DND-41 (cell line): Measurements from ENCODE around the gene TBPL1.

ENCODE experiments used
- ATAC-seq: fragments of 200-7000 bp; cut with Tn5 transposase; 3 replicates; pipeline ENCODE4 v1.9.1; 2021; ENCODE audit warnings: low read depth; ENCODE audit not compliant: insufficient read depth
- DNase-seq: peaks from one replicate; pipeline ENCODE4 v3.0.0-alpha.2; 2020
- H2AFZ ChIP-seq: 2 replicates; pipeline ENCODE4 v1.6.0; 2012; ENCODE audit warnings: low read depth, low read length
- H3K27ac ChIP-seq: 2 replicates; pipeline ENCODE4 v1.5.1; 2012; ENCODE audit warnings: low read length, inconsistent platforms
- H3K27me3 ChIP-seq: fragments of 200-600 bp; sonication (generic); 2 replicates; pipeline ENCODE4 v1.6.0; 2012; ENCODE audit warnings: low read length, mild to moderate bottlenecking, inconsistent platforms; ENCODE audit not compliant: insufficient read depth, poor library complexity
- H3K36me3 ChIP-seq: 2 replicates; pipeline ENCODE4 v1.5.1; 2012; ENCODE audit warnings: low read length, inconsistent platforms; ENCODE audit not compliant: insufficient read depth
- H3K4me1 ChIP-seq: 2 replicates; pipeline ENCODE4 v1.5.1; 2012; ENCODE audit warnings: mild to moderate bottlenecking, low read length; ENCODE audit not compliant: insufficient read depth
- H3K4me2 ChIP-seq: 2 replicates; pipeline ENCODE4 v1.6.0; 2012; ENCODE audit warnings: mild to moderate bottlenecking, moderate library complexity, low read length, inconsistent platforms; ENCODE audit not compliant: insufficient read depth
- H3K4me3 ChIP-seq, 2 experiments: fragments of 200-600 bp in 1 of 2; shearing (Covaris generic) in 1 of 2; 2 replicates each; pipeline ENCODE4 v1.5.1; 2012 to 2016; ENCODE audit warnings: inconsistent platforms in 2 of 2, low read length in 2 of 2, mild to moderate bottlenecking in 2 of 2, low read depth in 1 of 2, moderate library complexity in 1 of 2
- H3K79me2 ChIP-seq: 2 replicates; pipeline ENCODE4 v1.6.0; 2012; ENCODE audit warnings: low read length, inconsistent platforms; ENCODE audit not compliant: insufficient read depth
- H3K9ac ChIP-seq: 2 replicates; pipeline ENCODE4 v1.6.0; 2012; ENCODE audit warnings: low read depth, mild to moderate bottlenecking, inconsistent platforms, low read length, moderate library complexity
- H3K9me3 ChIP-seq: 2 replicates; pipeline ENCODE4 v1.5.1; 2012; ENCODE audit warnings: low read length, moderate library complexity, mild to moderate bottlenecking, inconsistent platforms; ENCODE audit not compliant: insufficient read depth, severe bottlenecking
- H4K20me1 ChIP-seq: 2 replicates; pipeline ENCODE4 v1.6.0; 2012; ENCODE audit warnings: low read length; ENCODE audit not compliant: insufficient read depth
- EZH2 ChIP-seq: IDR thresholded peaks from 3 replicates; pipeline ENCODE4 v1.6.1; 2012; ENCODE audit warnings: borderline replicate concordance, low read depth, mild to moderate bottlenecking, moderate library complexity, low read length, inconsistent platforms; ENCODE audit not compliant: severe bottlenecking
- TF ChIP-seq, protein P1 (sequence below): IDR thresholded peaks from 2 replicates; pipeline ENCODE4 v1.5.1; 2012; ENCODE audit warnings: borderline replicate concordance, low read length, moderate library complexity, mild to moderate bottlenecking; ENCODE audit not compliant: poor library complexity, severe bottlenecking; ENCODE audit errors: extremely low read depth

TBPL1 gene

DNA sequence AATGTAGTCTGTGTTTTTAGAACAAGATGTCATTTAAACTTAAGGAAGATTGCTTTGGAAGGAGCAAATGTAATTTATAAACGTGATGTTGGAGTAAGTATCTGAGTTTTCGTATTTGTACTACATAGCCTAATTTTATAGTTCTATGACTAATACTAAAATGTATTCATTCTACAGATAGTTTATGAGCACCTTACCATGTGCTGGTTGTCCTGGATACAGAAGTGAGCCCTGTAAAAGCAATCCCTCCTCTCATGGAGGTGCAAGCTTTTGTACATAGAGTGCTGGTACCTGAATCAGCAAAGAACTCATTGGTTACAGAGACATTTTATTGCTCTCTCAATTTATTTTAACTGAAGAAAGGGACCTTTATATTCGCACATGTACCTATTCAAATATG, 27.1 kb downstream of the TBPL1 start:
- H3K36me3 ChIP-seq = peaks cover 12% of the 10 kb centered on the region; the same call in 1 of the 2 replicates
- H3K27ac ChIP-seq = no peak overlapping the region
- peaks cover 28% of the 10 kb centered on the region; the same call in 1 of the 2 replicates for H4K20me1 ChIP-seq
- H3K27me3 ChIP-seq = no peaks in the 10 kb centered on the region
- no peak overlapping the region for H2AFZ ChIP-seq
- no peaks in the 10 kb centered on the region for H3K9me3 ChIP-seq
- H3K4me2 ChIP-seq = no peak overlapping the region
- no peak overlapping the region for H3K9ac ChIP-seq
- DNase-seq = no peak
- H3K4me3 ChIP-seq = no peak overlapping the region
- H3K4me1 ChIP-seq = peaks cover 20% of the 10 kb centered on the region
- H3K79me2 ChIP-seq = peaks cover 30% of the 10 kb centered on the region
- no peak for TF ChIP-seq EZH2
- TF ChIP-seq, protein P1, sequence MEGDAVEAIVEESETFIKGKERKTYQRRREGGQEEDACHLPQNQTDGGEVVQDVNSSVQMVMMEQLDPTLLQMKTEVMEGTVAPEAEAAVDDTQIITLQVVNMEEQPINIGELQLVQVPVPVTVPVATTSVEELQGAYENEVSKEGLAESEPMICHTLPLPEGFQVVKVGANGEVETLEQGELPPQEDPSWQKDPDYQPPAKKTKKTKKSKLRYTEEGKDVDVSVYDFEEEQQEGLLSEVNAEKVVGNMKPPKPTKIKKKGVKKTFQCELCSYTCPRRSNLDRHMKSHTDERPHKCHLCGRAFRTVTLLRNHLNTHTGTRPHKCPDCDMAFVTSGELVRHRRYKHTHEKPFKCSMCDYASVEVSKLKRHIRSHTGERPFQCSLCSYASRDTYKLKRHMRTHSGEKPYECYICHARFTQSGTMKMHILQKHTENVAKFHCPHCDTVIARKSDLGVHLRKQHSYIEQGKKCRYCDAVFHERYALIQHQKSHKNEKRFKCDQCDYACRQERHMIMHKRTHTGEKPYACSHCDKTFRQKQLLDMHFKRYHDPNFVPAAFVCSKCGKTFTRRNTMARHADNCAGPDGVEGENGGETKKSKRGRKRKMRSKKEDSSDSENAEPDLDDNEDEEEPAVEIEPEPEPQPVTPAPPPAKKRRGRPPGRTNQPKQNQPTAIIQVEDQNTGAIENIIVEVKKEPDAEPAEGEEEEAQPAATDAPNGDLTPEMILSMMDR = no peak
- no peak for ATAC-seq

GRCh38 chr6:133983099-133983939, 30.3 kb downstream of the TBPL1 start:
- H3K79me2 ChIP-seq = peaks cover 9% of the 10 kb centered on the region; the same call in 1 of the 2 replicates
- peaks cover 29% of the 10 kb centered on the region; the same call in 1 of the 2 replicates for H3K36me3 ChIP-seq
- H3K9ac ChIP-seq = no peak overlapping the region
- no peak overlapping the region for H3K27ac ChIP-seq
- no peaks in the 10 kb centered on the region for H3K27me3 ChIP-seq
- TF ChIP-seq, protein P1 = peak; percentile 51
- no peak for TF ChIP-seq EZH2
- peak; percentile 100 for ATAC-seq
- H3K9me3 ChIP-seq = no peaks in the 10 kb centered on the region
- no peak overlapping the region for H3K4me3 ChIP-seq
- DNase-seq = peak; percentile 88
- H3K4me1 ChIP-seq = peaks cover 24% of the 10 kb centered on the region
- peaks cover 6% of the 10 kb centered on the region; the same call in 1 of the 2 replicates for H4K20me1 ChIP-seq
- no peak overlapping the region for H2AFZ ChIP-seq
- H3K4me2 ChIP-seq = 0 out of 2 replicates have a peak overlapping the region, but pooled peaks have one; percentile 29

GRCh38 chr6:133985970-133986369, 32.9 kb downstream of the TBPL1 start:
- Histone ChIP-seq H3K4me3 (no peak overlapping the region), H3K27me3 (no peaks in the 10 kb centered on the region), H3K79me2 (no peaks in the 10 kb centered on the region), H3K4me1 (peaks cover 24% of the 10 kb centered on the region), H3K9ac (no peak overlapping the region), H3K9me3 (no peaks in the 10 kb centered on the region), H3K36me3 (peaks cover 29% of the 10 kb centered on the region; the same call in 1 of the 2 replicates), H3K4me2 (no peak overlapping the region), H4K20me1 (peaks cover 3% of the 10 kb centered on the region; the same call in 1 of the 2 replicates), H3K27ac (no peak overlapping the region), H2AFZ (no peak overlapping the region)
- peak; percentile 27; the same call in 1 of the 3 replicates for ATAC-seq
- TF ChIP-seq EZH2 = no peak
- TF ChIP-seq, protein P1 = no peak
- DNase-seq = no peak
